Ovary (tissue), 3 donors: ENCODE measurements around the gene RBM20.

Source experiments
- CTCF ChIP-seq, 3 donors: fragments of 450-650 bp in 2 of 3; fragments of 200-600 bp in 1 of 3; IDR thresholded peaks; one replicate each; pipeline versions ENCODE4 v1.5.1 to v1.8.0; 2016 to 2022; ENCODE audit warnings: antibody characterized with exemption in 3 of 3, mild to moderate bottlenecking in 1 of 3
- EP300 ChIP-seq: sonication (generic); formaldehyde crosslinking; IDR thresholded peaks from one replicate; pipeline ENCODE4 v1.6.1; 2017; ENCODE audit warnings: antibody characterized with exemption
- POLR2A ChIP-seq: fragments of 450-650 bp; IDR thresholded peaks from one replicate; pipeline ENCODE4 v1.6.1; 2017; ENCODE audit warnings: antibody characterized with exemption, mild to moderate bottlenecking, moderate library complexity
- donor health status: DM: no; HTN: no; CAD: no.

GRCh38 chr10:110618230-110618610 is 25.9 kb upstream of the RBM20 start:
- no peak for TF ChIP-seq CTCF (IDR thresholded peaks at IDR 0.05)
- no peak for TF ChIP-seq POLR2A
- TF ChIP-seq EP300, result no peak
